SIG-M5 treated with dmso at 0.1 percent for 504 hours (cell line): ENCODE results near the gene GFI1B.
"Not testable (repeated sequence)": the region's sequence is repeated elsewhere in the genome, so short reads cannot be mapped to it uniquely, and the experiment has no call there.

Experiments
- DNase-seq: peaks from one replicate; lab custom pipeline; 2025; ENCODE audit not compliant: unreplicated experiment; lab: John Stamatoyannopoulos, UW

Gene GFI1B

GRCh38 chr9:132967908-132968307 is 10.6 kb upstream of the GFI1B start:
- not testable (repeated sequence) for DNase-seq

GRCh38 chr9:132969783-132970182 is 8.7 kb upstream of the GFI1B start:
- DNase-seq: no peak

GRCh38 chr9:132970324-132971062 is 8.0 kb upstream of the GFI1B start:
- no peak for DNase-seq

GRCh38 chr9:132973166-132973565 is 5.3 kb upstream of the GFI1B start:
- no peak for DNase-seq

- DNase-seq: peak; percentile 13
These were observed 4.8 kb upstream of the GFI1B start for GRCh38 chr9:132973713-132974112.

- no peak for DNase-seq
These were observed 2.5 kb upstream of the GFI1B start for GRCh38 chr9:132975961-132976360.

GRCh38 chr9:132976571-132976970 is 1.9 kb upstream of the GFI1B start:
- DNase-seq: no peak

GRCh38 chr9:132978112-132978450 is 413 bp upstream of the GFI1B start:
- DNase-seq: no peak

- DNase-seq: no peak
These were observed 1.7 kb downstream of the GFI1B start for GRCh38 chr9:132980157-132980556.

- DNase-seq: no peak
These were observed 4.0 kb downstream of the GFI1B start for GRCh38 chr9:132982458-132982857.

- DNase-seq: no peak
These were observed 5.2 kb downstream of the GFI1B start for GRCh38 chr9:132983491-132984201.

- DNase-seq: no peak
These were observed 5.9 kb downstream of the GFI1B start for GRCh38 chr9:132984202-132985070.

- DNase-seq: no peak
These were observed 6.5 kb downstream of the GFI1B start for GRCh38 chr9:132985071-132985350.

GRCh38 chr9:132985489-132985888 is 7.0 kb downstream of the GFI1B start:
- no peak for DNase-seq

GRCh38 chr9:132986114-132986513 is 7.6 kb downstream of the GFI1B start:
- DNase-seq: no peak

- DNase-seq: no peak
These were observed 8.4 kb downstream of the GFI1B start for GRCh38 chr9:132986640-132987620.

GRCh38 chr9:132988244-132989013 is 9.9 kb downstream of the GFI1B start:
- DNase-seq: no peak

- no peak for DNase-seq
These were observed 10.5 kb downstream of the GFI1B start for GRCh38 chr9:132989014-132989310.

GRCh38 chr9:132989414-132989996 is 11.0 kb downstream of the GFI1B start:
- no peak for DNase-seq

GRCh38 chr9:132989998-132990557 is 11.6 kb downstream of the GFI1B start:
- DNase-seq: not testable (repeated sequence)
